ENCODE results near the gene CELA2B. TPM values are rescaled to one million over a fixed set of nuclear protein-coding genes. Genes with fewer than 3 reads are reported as not detected.
A peak's percentile ranks its signal among the peaks of the same experiment; 100 is the strongest.

The CELA2B gene
- polyA plus RNA-seq, 1 of the 3 experiments (the other 2 are of a cell fraction), result not detected

- no peaks in the 10 kb centered on the region for H3K9me2 ChIP-seq
- ChIA-PET POLR2A (interaction anchor here (0.7 to 0.8 kb wide), 2 partner anchors 77 to 91 kb away, joined by 3 read pairs; no protein-coding TSS in a partner anchor), CTCF (interaction anchor here (0.7 to 1.3 kb wide), 3 partner anchors 203 to 239 kb away, joined by 3 to 4 read pairs (median 3); no protein-coding TSS in a partner anchor)
- no peaks in the 10 kb centered on the region for H3K27me3 ChIP-seq (ENCODE audit: insufficient read depth)
- peak within 1 kb of the TSS; percentile 95 for H3K9ac ChIP-seq
- no peaks in the 10 kb centered on the region for H3K9me3 ChIP-seq
- DNase-seq, result peak; percentile 91
- peak within 1 kb of the TSS; percentile 90 for H2AFZ ChIP-seq (ENCODE audit: low read depth)
- peaks cover 18% of the 10 kb centered on the region for H3F3A ChIP-seq (replicated peaks; ENCODE audit: insufficient read depth)
- peak within 1 kb of the TSS; percentile 84 to 91 for H3K27ac ChIP-seq (ENCODE audit: low read depth in 2 of 2, low read length in 1 of 2)
- peaks cover 6 to 20% of the 10 kb centered on the region in 2 experiments for H3K4me1 ChIP-seq (ENCODE audit: control insufficient read depth in 1 of 2, insufficient read depth in 2 of 2, low read depth in 1 of 2, low read length in 1 of 2)
- H3K4me2 ChIP-seq, result peak within 1 kb of the TSS; percentile 91
- peaks cover 15% of the 10 kb centered on the region in 2 experiments for H3K36me3 ChIP-seq (replicated peaks in 1 of 2; ENCODE audit: control insufficient read depth in 1 of 2, insufficient read depth in 2 of 2, low read length in 1 of 2)
- H3K79me2 ChIP-seq (ENCODE audit: insufficient read depth), result peaks cover 54% of the 10 kb centered on the region
- peak within 1 kb of the TSS; percentile 88 to 89 for H3K4me3 ChIP-seq (ENCODE audit: low read depth in 2 of 2, low read length in 1 of 2)
- TF ChIP-seq RCOR1 (IDR thresholded peaks at IDR 0.05; ENCODE audit: low read length) (peak; percentile 11; the same call in 1 of the 2 replicates), CTCF (IDR thresholded peaks at IDR 0.05) (no peak; the same call in 1 of the 2 replicates), RFX5 (IDR thresholded peaks at IDR 0.05; ENCODE audit: low read length) (peak; percentile 16; the same call in 1 of the 2 replicates), NFIC (IDR thresholded peaks at IDR 0.05; ENCODE audit: borderline replicate concordance) (peak; percentile 14; the same call in 1 of the 2 replicates), SIN3A (IDR thresholded peaks at IDR 0.05; ENCODE audit: borderline replicate concordance, low read depth, low read length) (peak; percentile 38; the same call in 1 of the 2 replicates), FOSL2 (IDR thresholded peaks at IDR 0.05; ENCODE audit: borderline replicate concordance, low read depth) (no peak), REST (IDR thresholded peaks at IDR 0.05; ENCODE audit: low read depth, low read length) (peak; percentile 45; the same call in 1 of the 2 replicates), USF2 (IDR thresholded peaks at IDR 0.05; ENCODE audit: borderline replicate concordance, low read depth, low read length) (peak; percentile 92), ELF1 (IDR thresholded peaks at IDR 0.05) (peak; percentile 56; the same call in 1 of the 2 replicates), GABPA (IDR thresholded peaks at IDR 0.05; ENCODE audit: low read depth) (peak; percentile 32), YY1 (IDR thresholded peaks at IDR 0.05; ENCODE audit: low read depth) (no peak), USF1 (IDR thresholded peaks at IDR 0.05; ENCODE audit: borderline replicate concordance, low read depth) (peak; percentile 99), TCF12 (IDR thresholded peaks at IDR 0.05) (no peak), POLR2AphosphoS5 (IDR thresholded peaks at IDR 0.05; ENCODE audit: low read depth, low read length) (peak; percentile 80), CHD2 (IDR thresholded peaks at IDR 0.05; ENCODE audit: low read length, partially characterized antibody) (peak; percentile 77), TAF1 (IDR thresholded peaks at IDR 0.05; ENCODE audit: borderline replicate concordance, low read depth, low read length) (peak; percentile 37), MXI1 (IDR thresholded peaks at IDR 0.05; ENCODE audit: low read depth, low read length) (peak; percentile 89), RXRA (IDR thresholded peaks at IDR 0.05; ENCODE audit: borderline replicate concordance, low read depth) (no peak)
- TF ChIP-seq, protein P1, sequence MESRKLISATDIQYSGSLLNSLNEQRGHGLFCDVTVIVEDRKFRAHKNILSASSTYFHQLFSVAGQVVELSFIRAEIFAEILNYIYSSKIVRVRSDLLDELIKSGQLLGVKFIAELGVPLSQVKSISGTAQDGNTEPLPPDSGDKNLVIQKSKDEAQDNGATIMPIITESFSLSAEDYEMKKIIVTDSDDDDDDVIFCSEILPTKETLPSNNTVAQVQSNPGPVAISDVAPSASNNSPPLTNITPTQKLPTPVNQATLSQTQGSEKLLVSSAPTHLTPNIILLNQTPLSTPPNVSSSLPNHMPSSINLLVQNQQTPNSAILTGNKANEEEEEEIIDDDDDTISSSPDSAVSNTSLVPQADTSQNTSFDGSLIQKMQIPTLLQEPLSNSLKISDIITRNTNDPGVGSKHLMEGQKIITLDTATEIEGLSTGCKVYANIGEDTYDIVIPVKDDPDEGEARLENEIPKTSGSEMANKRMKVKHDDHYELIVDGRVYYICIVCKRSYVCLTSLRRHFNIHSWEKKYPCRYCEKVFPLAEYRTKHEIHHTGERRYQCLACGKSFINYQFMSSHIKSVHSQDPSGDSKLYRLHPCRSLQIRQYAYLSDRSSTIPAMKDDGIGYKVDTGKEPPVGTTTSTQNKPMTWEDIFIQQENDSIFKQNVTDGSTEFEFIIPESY (IDR thresholded peaks at IDR 0.05; ENCODE audit: borderline replicate concordance, low read depth), result 0 out of 2 replicates have a peak, but pooled peaks have one; percentile 27
- TF ChIP-seq, protein P2, sequence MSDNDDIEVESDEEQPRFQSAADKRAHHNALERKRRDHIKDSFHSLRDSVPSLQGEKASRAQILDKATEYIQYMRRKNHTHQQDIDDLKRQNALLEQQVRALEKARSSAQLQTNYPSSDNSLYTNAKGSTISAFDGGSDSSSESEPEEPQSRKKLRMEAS (IDR thresholded peaks at IDR 0.05; ENCODE audit: low read depth), result peak; percentile 89
- 2% methylated on average over 44 of the region's 65 CpGs for WGBS (ENCODE audit: low lambda C conversion rate)
- H4K20me1 ChIP-seq (ENCODE audit: insufficient read depth), result no peaks in the 10 kb centered on the region; the same call in 1 of the 2 replicates
Measured at GRCh38 chr1:15526490-15527339, 50.8 kb downstream of the CELA2B start, which contains the start of gene DNAJC16. Gene DNAJC16, plus strand, starts transcription at chr1:15526848. Its CDS starts 2,258 bp downstream, at chr1:15529106.

All from SK-N-SH (cell line).